Stimulated activated CD8-positive, alpha-beta memory T cell treated with anti-CD3 and anti-CD28 coated beads, Interleukin-7, amount 100 ng/mL, for 48 hours (primary cell): ENCODE measurements around the gene MAGEB17.
A peak's percentile ranks its signal among the peaks of the same experiment; 100 is the strongest.
"Not testable (repeated sequence)": the region's sequence is repeated elsewhere in the genome, so short reads cannot be mapped to it uniquely, and the experiment has no call there.

Experiments
- DNase-seq, 2 donors: peaks; one replicate each; pipeline ENCODE4 v3.0.0-alpha.2; 2020; ENCODE audit warnings: low read depth in 1 of 2; ENCODE audit errors: extremely low read depth in 1 of 2

The MAGEB17 gene, protein sequence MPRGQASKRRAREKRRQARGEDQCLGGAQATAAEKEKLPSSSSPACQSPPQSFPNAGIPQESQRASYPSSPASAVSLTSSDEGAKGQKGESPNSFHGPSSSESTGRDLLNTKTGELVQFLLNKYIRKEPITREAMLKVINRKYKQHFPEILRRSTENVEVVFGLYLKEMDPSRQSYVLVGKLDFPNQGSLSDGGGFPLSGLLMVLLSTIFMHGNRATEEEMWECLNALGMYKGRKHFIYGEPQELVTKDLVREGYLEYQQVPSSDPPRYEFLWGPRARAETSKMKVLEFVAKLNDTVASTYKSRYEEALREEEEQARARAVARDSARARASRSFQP

DNA sequence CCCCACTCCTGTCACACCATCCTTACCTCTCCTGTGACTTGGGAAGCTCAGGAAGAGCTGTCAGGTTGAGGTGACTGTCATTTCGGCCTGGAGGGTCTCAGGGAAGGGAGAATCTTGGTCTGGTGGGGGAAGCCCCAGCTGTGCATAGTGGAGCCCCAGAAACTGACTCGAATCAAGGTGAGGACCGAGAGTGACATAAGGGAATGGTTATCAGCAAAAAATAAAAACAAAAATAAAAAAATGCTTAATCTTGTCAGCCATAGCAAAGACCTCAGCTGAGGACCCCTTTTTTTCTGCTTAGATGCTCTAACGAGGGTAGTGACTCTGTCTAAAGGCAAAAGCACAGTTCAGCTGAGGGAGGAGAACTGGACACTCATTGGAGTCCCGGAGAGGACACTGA lies at the start of gene MAGEB17:
Gene MAGEB17, plus strand, starts transcription at position 301 of the 400 bp plus-strand sequence. CDS start 2,902 bp downstream, outside the sequence.
- DNase-seq = no peak

DNA sequence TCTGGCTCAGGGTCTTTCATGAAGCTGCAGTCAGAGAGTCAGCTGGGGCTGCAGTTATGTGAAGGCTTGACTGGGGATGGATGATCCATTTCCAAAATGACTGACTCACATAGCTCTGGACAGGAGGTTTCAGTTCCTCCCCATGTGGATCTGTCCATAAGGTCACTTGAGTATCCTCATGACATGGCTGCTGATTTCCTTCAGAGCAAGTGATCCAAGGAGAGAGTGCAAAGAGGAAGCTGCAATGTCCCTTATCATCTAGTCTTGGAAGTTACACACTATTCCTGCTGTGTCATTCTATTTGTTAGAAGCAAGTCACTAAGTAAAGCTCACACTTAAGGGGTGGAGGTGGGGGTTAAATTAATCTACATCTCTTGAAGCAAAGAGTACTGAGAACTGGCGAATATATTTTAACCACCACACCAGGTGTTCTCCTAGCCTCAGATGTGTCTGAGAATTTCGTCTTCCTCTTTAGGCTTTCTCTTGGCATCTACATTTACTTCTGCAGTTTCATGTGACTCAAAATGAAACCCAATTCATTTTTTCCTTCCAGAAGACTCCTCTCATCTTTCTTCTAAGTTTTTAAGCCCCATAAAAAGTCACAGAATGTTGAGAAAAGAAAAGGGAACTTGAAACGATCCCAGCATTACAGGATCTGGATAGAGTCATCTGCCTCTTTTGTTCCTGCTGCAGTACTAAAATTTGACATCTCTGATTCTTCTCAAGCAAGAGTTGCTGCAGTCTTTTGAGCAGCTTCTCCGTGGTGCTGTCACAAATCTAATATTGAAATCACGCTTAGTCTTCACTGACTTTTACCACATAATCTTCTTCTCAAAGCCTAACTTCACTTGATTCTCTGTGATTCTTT lies 47.7 kb upstream of the MAGEB17 start:
- no peak for DNase-seq

DNA sequence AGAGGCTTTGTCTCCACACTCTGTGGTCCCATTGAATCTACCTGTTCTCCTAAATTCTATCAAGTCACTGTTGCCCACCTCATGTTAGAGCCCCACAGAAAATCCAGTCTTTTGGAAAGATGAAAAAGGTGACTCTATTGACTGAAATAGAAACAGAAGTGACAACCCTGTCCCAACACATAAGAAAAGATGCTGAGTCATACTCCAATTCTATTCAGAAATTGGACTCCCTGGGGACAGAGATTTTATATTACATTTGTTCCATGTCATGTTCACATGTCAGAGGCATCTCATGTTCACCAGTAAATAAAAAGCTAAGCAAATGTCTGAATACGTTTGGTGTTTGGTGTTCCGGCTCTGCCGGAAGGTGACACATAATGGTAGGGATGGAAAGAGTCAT lies 46.9 kb upstream of the MAGEB17 start:
- no peak for DNase-seq

DNA sequence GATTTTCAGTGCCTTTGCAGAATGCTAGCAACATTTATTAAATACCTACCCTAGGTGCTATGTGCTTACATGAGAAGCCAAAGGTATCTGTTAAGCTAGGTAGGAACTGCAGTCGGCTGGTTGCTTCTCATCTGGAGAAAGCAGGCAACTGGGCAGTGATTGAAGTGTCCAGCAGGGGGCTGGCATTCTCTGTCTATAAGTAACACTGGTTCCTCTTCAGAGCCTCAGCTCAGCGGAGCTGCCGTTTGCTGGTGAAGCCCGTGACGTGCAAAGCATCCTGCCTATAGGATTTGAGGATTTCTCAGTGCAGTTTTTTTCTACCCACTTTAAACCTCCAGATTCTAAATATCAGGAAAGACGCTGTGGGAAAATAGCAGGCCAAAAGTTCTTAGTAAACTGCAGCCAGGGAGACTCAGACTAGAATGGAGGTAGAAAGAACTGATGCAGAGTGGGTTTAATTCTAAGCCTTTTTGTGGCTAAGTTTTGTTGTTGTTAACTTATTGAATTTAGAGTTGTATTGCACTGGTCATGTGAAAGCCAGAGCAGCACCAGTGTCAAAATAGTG lies 44.0 kb upstream of the MAGEB17 start, which contains the start of gene GRPR:
Gene GRPR, plus strand, starts transcription at position 344 of the 565 bp plus-strand sequence. CDS start 389 bp downstream, outside the sequence.
- DNase-seq = peak; percentile 28 to 34

DNA sequence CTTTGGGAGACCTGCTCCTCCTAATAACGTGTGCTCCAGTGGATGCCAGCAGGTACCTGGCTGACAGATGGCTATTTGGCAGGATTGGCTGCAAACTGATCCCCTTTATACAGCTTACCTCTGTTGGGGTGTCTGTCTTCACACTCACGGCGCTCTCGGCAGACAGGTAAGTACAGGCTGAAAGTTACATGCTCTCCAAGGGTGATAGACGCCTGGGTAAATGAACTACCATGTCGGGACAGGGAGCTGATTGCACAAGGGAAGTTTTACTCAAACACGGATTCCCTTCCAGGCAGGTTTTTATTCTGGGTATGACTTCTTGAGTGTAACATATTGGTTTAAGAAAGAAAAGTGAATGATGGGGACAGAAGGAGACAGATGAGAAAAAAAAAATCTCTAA lies 43.1 kb upstream of the MAGEB17 start:
- no peak for DNase-seq

DNA sequence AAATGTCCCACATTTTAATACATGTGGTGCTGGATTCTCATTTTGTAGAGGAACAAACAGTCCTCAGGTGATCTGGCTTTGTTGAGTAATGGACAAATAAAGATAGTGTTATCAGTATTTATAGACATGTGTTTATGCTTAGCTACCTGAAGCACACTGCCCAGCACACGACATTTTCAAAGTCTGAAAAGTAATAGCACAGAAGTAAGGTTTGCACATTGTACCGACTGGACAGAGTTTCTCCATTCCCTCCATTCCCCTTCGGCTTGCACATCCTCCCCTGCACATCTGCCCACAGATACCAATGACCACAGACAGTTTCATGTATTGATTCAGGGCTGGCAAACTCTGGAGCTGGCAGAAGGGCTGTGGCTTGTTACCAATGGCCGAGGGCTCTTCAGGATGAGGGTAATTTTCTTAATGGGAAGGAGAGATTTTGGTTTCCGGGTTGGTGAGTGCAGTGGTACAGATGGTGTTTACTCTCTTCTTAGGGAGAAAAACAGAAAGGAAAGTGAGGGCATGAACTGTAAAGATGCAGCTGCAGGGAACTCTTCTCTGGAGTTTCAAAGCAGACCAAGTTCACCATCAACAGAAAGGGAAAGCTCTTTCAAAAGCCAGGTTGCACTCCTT lies 41.6 kb upstream of the MAGEB17 start:
- DNase-seq = no peak

DNA sequence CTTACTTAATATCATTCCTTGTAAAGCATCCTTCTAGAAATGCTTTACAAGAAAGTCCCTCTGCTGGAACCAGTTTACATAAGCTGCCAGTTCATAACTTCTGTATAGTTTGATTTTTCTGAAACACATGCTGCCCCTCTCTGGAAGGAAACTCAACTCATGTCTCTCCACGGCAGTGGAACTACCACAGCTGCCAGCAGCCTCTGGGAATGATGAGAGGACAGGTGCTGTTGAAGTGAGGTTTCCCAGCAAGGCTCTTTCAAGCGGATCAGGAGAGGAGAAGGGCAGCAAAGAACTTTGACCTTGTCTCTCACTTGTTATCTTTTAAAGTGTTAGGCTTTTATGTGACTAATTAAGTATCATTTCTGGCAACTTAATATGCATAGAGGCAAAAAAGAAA lies 36.6 kb upstream of the MAGEB17 start:
- no peak for DNase-seq

DNA sequence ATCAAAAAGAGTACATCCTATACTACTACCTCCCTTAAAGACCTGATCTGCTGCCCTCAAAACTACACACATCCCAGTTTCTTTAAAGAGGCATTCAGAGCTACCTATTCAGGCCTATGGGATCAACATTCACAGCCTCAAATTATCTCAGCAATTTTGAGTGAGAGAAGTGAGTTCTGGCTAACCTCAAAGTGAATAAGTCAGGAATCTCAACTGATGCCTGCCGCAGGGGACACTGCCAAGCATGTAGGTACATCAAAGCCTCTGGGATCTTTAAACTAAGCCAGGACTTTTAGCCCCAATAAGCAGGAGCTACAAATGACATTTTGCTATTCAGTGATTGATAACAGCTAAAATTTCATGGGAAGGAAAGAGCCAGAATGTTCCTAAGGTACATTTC lies 32.3 kb upstream of the MAGEB17 start:
- no peak for DNase-seq

DNA sequence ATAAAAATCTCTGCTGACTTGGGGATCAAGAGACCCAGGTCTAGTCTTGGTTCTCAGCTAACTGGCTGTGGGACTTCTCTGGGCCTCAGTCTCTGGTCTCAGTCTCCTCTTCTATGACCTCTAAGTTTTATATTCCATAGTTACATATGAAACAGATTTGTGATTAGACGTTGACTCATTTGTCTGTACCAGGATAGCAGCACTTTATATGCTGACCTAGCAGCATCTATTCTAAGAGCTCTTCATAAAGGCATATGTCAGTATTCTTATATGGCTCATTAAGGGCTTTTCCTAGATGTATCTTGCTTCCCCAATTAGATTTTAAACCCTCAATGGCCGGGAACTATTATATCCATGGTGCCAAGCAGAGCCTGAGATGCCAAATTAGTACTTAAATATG lies 31.2 kb upstream of the MAGEB17 start:
- DNase-seq = no peak

DNA sequence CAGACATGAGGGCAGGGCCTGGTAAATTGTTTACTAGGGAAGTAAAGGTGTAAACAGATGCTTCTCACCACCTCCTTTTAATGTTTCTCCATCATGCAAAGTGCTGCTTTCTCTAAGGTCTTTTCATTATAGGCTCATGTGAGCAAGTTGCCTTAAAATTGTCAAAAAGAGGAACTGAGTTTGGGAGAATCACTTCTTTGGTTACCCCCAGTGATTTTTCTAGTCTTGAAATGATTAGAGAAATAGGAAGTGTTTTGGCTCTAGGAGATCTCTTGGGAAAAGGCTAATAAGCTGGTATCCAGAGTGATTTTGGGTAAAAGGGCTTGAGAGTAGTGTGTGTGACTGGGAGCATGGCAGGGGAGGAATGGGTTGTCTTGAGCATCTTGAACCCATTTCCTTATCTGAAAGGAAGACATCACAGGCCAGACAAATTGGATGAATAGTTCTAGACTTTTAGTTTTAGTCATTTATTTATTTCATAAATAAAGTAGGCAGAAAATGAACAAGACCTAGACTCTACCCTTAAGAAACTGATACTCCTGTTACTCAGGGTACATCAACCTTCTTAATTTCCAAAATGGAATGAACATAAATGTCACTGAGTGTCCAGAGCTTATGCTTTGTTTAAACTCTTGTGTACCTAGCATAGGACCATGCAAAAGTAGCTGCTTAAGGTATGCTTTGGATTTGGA lies 29.7 kb upstream of the MAGEB17 start:
- no peak for DNase-seq

DNA sequence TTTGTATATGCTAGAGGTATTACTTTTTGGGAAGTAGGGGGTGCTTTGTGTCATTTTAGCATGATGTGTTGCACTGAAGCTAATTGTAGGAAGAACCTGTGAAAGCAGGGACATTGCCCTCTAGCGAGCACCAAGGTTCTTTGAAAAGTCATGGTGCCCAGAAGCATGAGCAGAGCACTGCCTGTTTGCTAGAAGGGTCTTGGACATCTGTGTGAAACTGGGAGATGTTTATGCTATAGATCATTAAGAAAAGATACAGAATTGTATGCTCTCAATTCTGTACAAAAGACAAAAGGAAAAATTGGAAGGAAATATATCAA lies 29.2 kb upstream of the MAGEB17 start:
- DNase-seq = no peak

DNA sequence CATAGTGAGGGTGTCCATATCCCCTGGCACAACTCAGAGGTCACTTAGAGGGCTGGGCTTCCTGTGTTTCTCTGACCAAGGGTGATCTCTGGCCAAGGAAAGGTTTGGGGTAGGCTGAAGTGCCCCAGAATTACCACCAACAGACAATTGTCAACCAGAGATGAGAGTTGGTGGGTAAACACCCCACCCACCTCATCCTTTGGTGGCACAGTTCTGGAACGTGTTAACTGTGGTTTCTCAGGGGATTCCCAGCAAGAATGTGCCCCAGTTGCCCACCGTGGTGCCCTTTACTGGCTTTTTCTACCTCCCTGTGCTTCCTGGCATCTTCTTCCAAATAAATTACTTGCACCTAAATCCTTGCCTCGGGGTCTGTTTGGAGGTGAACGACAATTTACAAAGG lies 26.8 kb upstream of the MAGEB17 start:
- no peak for DNase-seq

DNA sequence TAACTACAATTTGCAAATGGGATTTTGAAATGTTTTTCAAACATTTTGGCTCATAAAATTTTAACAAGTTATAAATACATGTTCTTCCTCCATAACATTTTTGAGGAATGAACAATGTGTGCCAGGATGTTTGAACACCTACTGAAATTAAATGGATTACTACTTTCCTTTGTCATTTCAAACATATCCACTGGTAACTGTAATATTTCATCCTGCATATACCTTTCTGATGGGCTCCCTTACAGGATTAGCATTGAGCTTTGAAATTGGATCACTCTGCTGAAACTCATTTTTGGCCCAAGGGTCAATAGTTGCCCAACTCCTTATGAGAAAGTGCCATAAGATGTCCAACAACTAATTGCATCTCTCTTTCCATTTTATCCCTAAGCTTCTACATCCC lies 26.3 kb upstream of the MAGEB17 start:
- no peak for DNase-seq

DNA sequence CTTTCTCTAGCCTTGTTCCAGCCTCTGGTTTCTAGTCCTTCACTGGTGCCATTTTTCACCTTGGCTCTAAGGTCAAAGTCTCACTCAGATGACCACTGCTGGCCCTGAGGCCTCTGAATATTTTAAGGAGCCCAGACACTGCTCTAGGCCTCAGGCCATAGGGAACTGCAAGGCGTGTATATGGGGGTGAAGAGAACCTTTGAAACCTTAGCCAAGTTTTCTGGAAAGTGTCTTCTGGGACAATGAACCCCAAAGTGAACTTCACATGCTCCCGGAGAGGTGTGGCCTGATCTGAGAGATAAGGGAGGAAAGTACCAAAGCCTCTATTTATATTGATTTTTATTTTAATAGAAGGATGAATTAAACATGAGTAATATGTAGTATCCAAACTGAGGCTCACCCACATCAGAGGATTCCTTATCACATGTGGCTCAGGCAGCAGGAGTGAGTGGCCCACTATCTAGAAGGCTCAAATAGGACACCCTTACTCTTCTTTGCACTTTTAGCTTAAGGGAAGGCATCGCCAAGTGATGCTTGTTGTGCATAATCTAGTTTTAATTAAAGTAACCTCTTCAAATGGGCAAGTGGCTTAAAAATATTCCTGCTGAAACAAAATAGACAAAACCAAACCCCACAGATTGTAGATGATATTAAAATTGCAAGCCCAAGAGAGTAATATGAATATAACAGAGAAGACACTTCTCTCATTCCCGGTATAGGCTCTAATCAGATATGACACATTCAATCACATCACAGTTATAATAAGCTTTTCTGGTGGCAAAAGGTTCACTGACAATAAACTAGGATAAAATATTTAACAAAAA lies 25.6 kb upstream of the MAGEB17 start:
- DNase-seq = no peak

DNA sequence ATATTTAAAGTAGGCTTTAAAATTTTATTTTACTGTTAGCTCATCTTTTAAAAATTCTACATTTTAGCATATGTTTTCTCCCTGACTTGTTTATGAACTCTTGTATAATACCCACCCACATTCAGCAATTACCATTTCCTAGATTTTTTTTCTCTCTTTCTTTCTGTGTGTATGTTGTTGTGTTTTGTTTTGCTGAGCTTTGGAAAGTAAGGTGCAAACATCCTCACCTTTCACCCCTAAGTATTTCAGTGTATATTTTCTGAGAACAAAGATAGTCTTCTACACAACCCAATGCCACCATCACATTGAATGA lies 25.1 kb upstream of the MAGEB17 start:
- DNase-seq = no peak

DNA sequence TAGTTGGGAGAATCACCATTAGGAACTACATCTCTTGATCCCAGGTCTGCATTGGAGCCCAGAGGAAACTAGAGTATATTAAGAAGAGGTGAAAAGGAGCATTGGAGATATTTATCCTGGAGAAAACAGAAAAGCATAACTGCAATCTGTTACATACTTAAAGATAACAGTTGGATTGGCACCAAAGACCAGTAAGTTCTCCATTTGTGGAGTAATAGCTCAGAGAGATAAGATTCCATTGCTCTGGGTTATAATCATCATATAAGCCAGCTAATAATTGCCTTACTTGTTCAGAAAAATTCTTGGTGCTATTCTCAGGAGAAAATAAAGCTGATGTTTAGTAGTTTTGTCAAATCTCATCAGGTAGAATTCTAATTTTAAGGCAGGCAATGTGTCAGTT lies 23.3 kb upstream of the MAGEB17 start:
- no peak for DNase-seq

DNA sequence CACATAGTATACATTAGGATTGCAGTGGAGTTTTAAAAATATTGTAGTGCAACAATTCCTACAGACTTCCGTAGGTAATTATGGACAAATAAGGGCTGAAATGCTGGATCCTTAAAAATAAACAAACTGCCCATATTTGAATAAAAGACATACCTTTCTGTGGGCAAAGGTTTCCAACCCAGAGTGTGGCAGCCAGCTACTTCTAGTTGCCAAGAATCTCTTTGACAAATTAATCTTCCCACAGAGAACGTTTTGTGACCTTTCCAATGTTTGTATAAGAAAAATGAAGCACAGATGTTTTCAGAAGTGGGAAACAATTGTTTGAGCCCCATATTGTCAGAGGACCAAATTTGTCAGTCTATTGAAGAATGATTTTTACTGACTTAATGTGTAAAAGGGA lies 22.9 kb upstream of the MAGEB17 start:
- DNase-seq = no peak

DNA sequence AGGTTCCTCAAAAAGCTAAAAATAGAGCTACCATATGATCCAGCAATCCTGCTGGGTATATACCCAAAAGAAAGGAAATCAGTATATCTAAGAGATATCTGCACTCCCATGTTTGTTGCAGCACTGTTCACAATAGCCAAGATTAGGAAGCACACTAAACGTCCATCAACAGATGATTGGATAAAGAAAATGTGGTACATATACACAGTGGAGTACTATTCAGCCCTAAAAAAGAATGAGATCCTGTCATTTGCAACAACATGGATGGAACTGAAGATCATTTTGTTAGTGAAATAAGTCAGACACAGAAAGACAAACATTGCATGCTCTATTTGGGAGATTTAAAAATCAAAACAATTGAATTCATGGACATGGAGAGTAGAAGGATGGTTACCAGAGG lies 22.2 kb upstream of the MAGEB17 start:
- not testable (repeated sequence) for DNase-seq

DNA sequence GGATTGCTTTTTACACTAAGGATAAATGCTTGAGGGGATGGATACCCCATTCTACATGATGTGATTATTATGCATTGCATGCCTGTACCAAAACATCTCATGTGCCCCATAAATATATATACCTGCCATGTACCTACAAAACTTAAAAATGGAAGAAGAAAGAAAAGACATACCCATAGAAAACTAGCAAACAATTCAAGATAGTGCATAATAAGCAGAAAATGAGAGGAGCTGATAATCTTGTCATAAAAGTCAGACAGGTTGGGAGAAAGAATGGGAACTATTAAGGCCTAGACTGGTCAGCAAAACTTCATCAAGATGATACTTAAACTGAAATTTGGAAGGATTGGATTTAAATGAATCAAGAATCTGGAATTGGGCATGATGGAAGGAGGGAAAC lies 21.6 kb upstream of the MAGEB17 start:
- DNase-seq = no peak

DNA sequence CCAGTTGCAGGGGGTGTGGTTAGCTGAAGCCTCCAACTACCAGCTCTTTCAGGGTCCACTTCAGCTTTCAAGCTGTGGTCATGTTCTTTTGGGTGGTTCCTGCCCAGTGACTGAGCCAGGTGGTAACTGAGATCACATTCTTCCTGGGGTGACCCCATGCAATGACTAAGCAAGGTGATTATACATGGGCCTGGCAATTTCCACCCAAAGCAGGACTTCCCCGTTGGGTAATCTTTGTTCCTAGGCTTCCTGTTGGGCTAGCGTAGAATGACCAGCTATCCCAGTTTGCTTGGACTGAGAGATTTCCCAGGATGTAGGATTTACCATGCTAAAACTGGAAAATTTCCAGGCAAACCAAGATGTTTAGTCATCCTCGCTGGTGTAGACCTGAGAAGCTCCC lies 18.4 kb upstream of the MAGEB17 start:
- no peak for DNase-seq
